ENCODE data around the gene PLA2G2E.

The PLA2G2E gene

DNA sequence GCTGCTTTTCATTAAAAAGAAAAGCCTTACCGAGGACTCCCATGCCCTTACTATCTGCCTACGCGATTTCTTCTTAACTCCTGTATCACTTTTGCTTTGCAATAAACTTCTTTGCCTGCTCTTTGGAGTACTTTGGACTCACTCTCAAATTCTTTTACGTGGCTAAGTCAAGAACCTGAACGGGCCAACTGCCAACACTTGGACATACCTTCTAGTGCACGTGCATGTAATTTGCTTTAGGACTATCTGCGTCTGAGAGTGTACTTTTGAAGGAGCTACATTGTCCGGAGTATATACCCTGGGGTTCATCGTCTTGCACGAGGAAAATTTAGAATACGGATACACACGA, 44.8 kb downstream of the PLA2G2E start:
- Histone ChIP-seq H3K9ac (ENCODE audit: low read length) (no peak overlapping the region), H3K36me3 (ENCODE audit: control insufficient read depth, insufficient read depth, low read length) (no peaks in the 10 kb centered on the region), H3K27me3 (ENCODE audit: control insufficient read depth, insufficient read depth, low read length) (no peaks in the 10 kb centered on the region), H3K4me3 (ENCODE audit: low read length) (no peak overlapping the region), H3K4me1 (ENCODE audit: control insufficient read depth, insufficient read depth, low read length) (peaks cover 8% of the 10 kb centered on the region), H3K9me3 (ENCODE audit: control insufficient read depth, low read length) (no peaks in the 10 kb centered on the region)

DNA sequence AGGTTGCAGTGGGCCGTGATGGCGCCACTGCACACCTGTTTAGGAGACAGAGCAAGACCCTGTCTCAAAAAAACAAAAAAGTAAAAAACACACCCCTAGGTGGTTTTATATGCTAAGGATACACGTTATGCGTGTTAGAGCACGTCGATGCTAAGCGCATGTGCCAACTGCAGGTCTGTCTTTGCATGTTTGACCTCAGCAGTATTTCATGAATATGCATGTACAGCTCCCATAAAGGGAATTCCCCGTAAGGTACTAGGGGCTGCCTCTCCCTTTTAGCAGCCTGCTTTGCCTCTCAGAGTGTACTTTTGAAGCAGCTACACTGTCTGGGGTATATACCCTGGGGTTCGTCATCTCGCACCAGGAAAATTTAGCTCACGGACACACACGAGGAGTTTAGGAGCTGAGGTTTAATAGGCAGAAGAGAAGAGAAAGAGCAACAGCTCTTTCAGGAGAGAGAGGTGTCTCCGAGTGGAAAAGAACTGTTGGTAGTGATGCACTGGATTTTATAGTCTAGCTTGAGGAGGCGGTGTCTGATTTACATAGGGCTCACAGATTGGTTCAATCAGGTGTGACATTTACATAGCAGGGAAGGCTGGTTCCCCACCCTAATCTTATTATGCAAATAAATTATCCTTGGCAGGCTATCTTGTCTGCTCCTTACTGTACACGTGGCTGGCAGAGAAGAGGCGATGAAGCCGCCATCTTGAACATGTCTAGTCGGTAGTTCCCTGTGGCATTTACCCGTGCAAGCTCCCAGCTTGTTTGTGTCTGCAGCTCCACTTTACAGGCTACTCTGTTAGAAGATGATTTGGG, 45.4 kb downstream of the PLA2G2E start:
- Histone ChIP-seq H3K9me3 (ENCODE audit: control insufficient read depth, low read length) (no peaks in the 10 kb centered on the region), H3K4me1 (ENCODE audit: control insufficient read depth, insufficient read depth, low read length) (peaks cover 2% of the 10 kb centered on the region), H3K27me3 (ENCODE audit: control insufficient read depth, insufficient read depth, low read length) (no peaks in the 10 kb centered on the region), H3K36me3 (ENCODE audit: control insufficient read depth, insufficient read depth, low read length) (no peaks in the 10 kb centered on the region), H3K9ac (ENCODE audit: low read length) (no peak overlapping the region), H3K4me3 (ENCODE audit: low read length) (no peak overlapping the region)

DNA sequence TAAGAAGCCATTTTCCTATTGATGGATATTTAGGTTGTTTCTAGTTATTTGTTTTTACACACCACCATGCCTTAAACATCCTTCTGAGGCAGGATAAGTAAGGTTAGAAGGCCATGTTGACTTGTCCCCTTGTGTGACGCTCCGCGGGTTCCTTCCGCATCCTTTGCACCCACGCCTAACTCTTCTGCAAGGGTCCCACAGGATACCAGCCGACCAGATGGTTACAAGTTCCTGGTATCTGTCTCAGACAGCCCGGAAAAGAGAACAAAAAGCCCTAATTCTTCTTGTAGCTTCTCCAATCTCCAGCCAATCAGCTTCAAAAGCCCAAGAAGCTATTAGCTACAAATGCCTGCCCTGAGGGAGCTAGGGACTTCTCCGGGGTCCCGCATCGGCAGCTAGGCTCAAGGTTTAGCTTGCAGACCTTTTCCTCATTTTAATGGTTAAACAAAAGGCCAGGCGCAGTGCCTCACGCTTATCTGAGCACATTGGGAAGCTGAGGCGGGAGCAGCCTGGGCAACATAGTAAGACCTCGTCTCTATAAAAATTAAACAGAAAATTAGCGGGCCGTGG, 46.2 kb downstream of the PLA2G2E start:
- no peaks in the 10 kb centered on the region for H3K4me1 ChIP-seq (ENCODE audit: control insufficient read depth, insufficient read depth, low read length)
- no peaks in the 10 kb centered on the region for H3K9me3 ChIP-seq (ENCODE audit: control insufficient read depth, low read length)
- no peak overlapping the region for H3K9ac ChIP-seq (ENCODE audit: low read length)
- H3K27me3 ChIP-seq (ENCODE audit: control insufficient read depth, insufficient read depth, low read length), result no peaks in the 10 kb centered on the region
- no peak overlapping the region for H3K4me3 ChIP-seq (ENCODE audit: low read length)
- no peaks in the 10 kb centered on the region for H3K36me3 ChIP-seq (ENCODE audit: control insufficient read depth, insufficient read depth, low read length)

GRCh38 chr1:19872190-19872589, 51.2 kb downstream of the PLA2G2E start:
- Histone ChIP-seq H3K4me3 (ENCODE audit: low read length) (no peak overlapping the region), H3K27me3 (ENCODE audit: control insufficient read depth, insufficient read depth, low read length) (no peaks in the 10 kb centered on the region), H3K9ac (ENCODE audit: low read length) (no peak overlapping the region), H3K9me3 (ENCODE audit: control insufficient read depth, low read length) (no peaks in the 10 kb centered on the region), H3K4me1 (ENCODE audit: control insufficient read depth, insufficient read depth, low read length) (no peaks in the 10 kb centered on the region), H3K36me3 (ENCODE audit: control insufficient read depth, insufficient read depth, low read length) (no peaks in the 10 kb centered on the region)
